HG03064 (cell line): ENCODE measurements around the gene KIF3B.
A peak's percentile ranks its signal among the peaks of the same experiment; 100 is the strongest.
"Not testable (repeated sequence)": the region's sequence is repeated elsewhere in the genome, so short reads cannot be mapped to it uniquely, and the experiment has no call there.

ENCODE experiments used
- ATAC-seq: cut with Tn5 transposase; IDR thresholded peaks from one replicate; pipeline ENCODE4 v1.9.1; 2021; ENCODE audit warnings: low read depth; ENCODE audit not compliant: unreplicated experiment

The KIF3B gene

GRCh38 chr20:32354592-32355416, 77.4 kb downstream of the KIF3B start:
- ATAC-seq, result peak; percentile 41

GRCh38 chr20:32355417-32355841, 78.0 kb downstream of the KIF3B start:
- peak; percentile 23 for ATAC-seq

- ATAC-seq, result not testable (repeated sequence)
Measured at GRCh38 chr20:32355907-32356621, 78.6 kb downstream of the KIF3B start.

- no peak for ATAC-seq
Measured at GRCh38 chr20:32356622-32357374, 79.3 kb downstream of the KIF3B start.

- no peak for ATAC-seq
Measured at GRCh38 chr20:32357375-32357868, 80.0 kb downstream of the KIF3B start.

- peak; percentile 53 for ATAC-seq
Measured at GRCh38 chr20:32357869-32358631, 80.6 kb downstream of the KIF3B start, which contains the start of gene ASXL1. ASXL1 (plus strand) TSS chr20:32358331; CDS start chr20:32358776, 445 bp downstream.

GRCh38 chr20:32358632-32358882, 81.1 kb downstream of the KIF3B start:
- ATAC-seq, result no peak

- ATAC-seq, result no peak
Measured at GRCh38 chr20:32358883-32359632, 81.6 kb downstream of the KIF3B start.

- ATAC-seq, result no peak
Measured at GRCh38 chr20:32359633-32360332, 82.3 kb downstream of the KIF3B start.

GRCh38 chr20:32360333-32360634, 82.8 kb downstream of the KIF3B start:
- no peak for ATAC-seq

- no peak for ATAC-seq
Measured at GRCh38 chr20:32362901-32363364, 85.5 kb downstream of the KIF3B start.

- ATAC-seq, result no peak
Measured at GRCh38 chr20:32363492-32363891, 86.0 kb downstream of the KIF3B start.

GRCh38 chr20:32364554-32365208, 87.2 kb downstream of the KIF3B start:
- ATAC-seq, result no peak

- ATAC-seq, result no peak
Measured at GRCh38 chr20:32365564-32365963, 88.1 kb downstream of the KIF3B start.

GRCh38 chr20:32366380-32366779, 88.9 kb downstream of the KIF3B start:
- no peak for ATAC-seq

- ATAC-seq, result no peak
Measured at GRCh38 chr20:32368323-32368722, 90.9 kb downstream of the KIF3B start.

- ATAC-seq, result no peak
Measured at GRCh38 chr20:32368925-32369324, 91.5 kb downstream of the KIF3B start.

- no peak for ATAC-seq
Measured at GRCh38 chr20:32370897-32371296, 93.4 kb downstream of the KIF3B start.

- no peak for ATAC-seq
Measured at GRCh38 chr20:32378461-32378860, 101.0 kb downstream of the KIF3B start.
